ENCODE results near the gene PTPRZ1. TPM values are rescaled to one million over a fixed set of nuclear protein-coding genes. Genes with fewer than 3 reads are reported as not detected.

PTPRZ1 gene
- polyA plus RNA-seq (ENCODE audit: insufficient read length in 12 of 12): 10 to 100 TPM in 4 of 12 donors, 1 to 10 TPM in 7, not detected in 1; 2.7 to 45.1 (median 7.1) TPM
- long read RNA-seq, donor 1, partial matches to known transcripts: 0 of 3 reads
- long read RNA-seq, donor 1, other reads (novel, unspliced or antisense): 0 of 3 reads
- long read RNA-seq, donor 2: 0 reads
- long read RNA-seq, donor 3: 0 reads
- long read RNA-seq, donor 4: 0 reads
- long read RNA-seq, donor 5: 0 reads
- long read RNA-seq, donor 6, partial matches to known transcripts: 0 of 1 reads
- long read RNA-seq, donor 6, other reads (novel, unspliced or antisense): 0 of 1 reads
- long read RNA-seq, donor 7: 0 reads
- long read RNA-seq, donor 8: 0 reads
- long read RNA-seq, donor 9: 0 reads
- long read RNA-seq, donor 10: 0 reads
- long read RNA-seq, donor 11: 0 reads

DNA sequence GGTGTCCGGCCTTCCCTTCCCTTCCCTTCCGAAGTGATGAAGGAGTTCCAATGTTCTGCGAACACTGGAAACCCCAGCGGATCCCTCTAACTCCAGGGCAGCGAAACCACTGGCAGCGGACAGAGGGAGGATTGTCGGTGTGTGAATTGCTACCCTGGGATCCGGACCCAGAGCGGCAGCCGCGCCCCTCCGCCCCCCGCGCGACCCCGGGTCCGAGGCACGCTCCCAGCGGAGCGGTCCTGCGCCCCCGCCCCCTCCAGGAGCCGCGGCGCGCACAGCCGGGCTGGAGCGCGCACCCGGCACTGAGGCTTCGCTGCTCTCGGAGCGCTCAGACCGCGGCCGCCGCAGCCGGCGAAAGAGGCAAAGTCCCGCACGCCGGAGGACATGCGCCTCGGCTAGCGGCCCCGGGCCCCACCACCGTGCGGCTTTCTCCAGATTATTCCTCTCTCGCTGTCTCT lies at the start of gene PTPRZ1:
Gene PTPRZ1, plus strand, starts transcription at position 331 of the 458 bp plus-strand sequence. CDS start 339 bp downstream, outside the sequence.
- DNase-seq: no peak

DNA sequence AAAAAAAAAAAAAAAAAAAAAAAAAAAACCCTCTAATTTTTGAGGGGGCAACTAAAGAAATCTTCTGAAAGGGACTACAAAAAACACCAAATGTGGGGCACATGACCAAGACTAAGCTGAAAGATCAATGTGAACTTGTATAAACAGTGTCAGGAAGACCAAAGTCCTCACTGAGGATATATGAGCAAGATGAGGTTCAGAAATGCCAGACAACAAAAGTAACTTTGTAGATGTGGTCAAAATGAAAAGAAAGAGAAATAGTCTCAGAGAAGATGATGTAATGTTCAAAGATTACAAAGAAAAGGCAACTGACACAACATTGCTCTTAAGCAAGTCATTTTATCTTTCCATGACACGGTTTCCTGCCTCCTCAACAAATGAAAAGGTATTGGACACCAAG lies 48.7 kb upstream of the PTPRZ1 start:
- DNase-seq: no peak

DNA sequence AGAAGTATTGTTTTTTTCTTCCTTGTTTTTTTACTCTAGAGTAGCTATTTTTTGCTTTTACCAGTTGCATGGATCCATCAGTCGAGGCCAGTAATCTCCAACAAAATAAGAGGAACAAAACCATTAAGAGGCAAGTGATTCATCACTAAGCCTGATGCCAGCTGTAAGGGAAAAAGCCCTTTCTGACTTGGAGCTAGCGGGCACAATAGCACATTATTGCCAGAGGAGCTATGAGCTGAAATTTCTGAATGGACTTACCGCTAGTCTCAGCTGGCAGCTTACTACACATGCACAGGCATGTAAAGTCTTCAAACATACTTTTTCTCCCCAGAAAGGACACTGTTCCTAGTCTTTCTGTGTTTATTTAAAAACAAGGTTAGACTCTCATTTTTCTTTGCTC lies 41.6 kb upstream of the PTPRZ1 start:
- DNase-seq: no peak

DNA sequence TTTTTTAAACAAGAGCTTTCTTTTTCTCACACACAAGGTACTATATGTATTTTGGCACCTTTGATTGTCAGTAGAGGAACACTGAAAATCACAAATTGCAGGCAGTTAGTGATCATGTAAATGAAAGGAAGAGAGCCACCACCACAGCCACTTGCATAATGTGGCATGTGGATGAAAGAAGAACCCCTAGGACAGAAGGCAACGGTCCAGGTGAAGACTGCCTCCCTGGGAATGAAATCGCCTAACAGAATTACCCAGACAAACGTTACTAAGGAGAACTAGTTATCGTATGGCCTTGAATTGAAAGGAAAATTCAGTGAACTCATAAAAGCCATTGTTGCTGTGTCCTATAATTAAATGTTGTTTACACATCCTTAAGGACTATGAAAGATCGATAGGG lies 41.2 kb upstream of the PTPRZ1 start:
- no peak for DNase-seq

DNA sequence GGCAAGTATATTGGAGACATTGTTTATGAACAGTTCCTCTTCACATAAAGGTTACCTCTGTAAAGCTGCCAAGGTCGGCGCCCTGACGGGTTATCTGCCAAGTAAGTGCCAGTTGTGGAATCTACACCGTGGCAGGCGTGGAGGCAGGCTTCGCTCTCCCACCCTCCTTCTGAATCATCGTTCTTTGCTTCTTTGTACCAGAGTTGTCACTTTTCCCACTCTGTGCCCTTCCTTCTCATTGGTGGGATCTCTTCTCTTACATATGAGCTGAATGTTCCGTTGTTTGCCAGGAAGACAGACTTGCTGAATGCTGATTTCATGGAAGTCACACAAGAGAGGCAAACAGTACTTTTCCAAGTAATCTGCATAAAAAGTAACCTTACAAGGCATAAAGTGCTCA lies 40.6 kb upstream of the PTPRZ1 start:
- DNase-seq: no peak

DNA sequence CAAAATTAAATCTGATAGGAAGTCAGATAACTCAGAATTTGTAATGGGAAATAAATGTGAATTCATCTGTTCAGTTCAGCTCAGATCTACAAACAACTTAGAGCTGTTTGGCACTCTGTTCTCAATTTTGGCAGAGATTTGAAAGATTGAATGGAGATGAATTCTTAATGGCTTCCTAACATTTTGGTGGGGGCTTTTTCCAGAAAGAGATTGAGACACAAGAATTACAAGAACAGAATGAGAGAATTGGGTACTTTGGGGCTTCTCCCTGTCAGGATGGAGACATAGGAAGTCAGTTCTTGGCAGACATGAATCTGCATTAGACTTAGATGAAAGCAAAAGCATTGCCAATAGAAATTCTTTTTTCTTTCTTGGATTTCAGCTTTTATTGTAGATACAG lies 39.0 kb upstream of the PTPRZ1 start:
- peak; percentile 4 for DNase-seq

DNA sequence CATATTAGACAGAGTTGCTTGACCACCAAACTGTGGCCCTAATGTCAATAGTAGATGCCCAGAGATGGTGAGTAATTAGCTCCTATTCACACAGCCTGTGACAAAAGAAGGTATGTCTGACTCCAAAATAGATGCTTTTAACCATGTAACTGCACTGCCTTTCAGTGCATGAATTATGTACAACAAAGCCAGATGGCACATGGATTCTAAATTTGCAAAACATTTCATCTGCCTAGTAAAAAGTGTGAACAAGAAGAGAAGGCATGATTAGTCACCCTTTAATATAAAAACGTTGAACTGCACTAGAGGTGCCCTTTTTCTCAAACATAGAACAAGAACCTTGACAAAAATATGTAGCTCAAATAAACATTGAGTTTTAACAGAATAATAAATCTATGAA lies 35.5 kb upstream of the PTPRZ1 start:
- DNase-seq: no peak

DNA sequence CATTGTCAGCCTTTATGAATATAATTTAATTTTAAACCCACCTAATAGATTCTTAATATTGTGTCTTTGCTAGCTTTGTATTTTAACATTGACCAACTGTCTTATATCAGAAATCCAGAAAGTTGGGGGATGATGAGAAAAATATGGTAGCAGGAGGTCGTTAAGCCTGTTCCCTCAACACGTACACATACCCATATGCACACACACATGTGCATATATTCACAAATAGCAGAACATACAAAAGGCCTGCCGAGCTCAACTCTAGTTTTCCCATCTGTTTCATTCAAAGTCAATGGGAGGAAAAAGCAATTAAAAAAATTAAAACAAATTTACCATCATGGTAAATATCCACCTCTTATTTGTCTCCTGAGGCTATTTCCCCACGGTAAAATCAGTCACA lies 25.9 kb upstream of the PTPRZ1 start:
- DNase-seq: no peak

DNA sequence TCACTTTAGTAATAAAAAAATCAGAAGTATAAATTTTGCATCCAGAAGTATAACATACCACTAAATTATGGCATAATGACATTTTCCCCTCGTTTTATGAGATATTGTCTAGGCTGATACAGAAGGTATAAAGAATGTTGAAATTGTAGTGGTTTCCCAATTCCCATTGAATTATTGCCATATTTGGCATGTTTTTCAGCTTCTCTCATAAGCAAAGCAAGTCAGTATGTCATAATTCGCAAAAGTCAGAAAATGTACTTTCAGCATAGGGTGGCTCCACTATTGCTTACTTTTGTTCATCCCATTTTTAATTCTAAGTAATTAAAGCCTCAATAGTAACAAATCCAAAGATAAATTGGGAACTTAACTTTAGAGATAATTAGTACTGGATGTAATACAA lies 19.7 kb upstream of the PTPRZ1 start:
- no peak for DNase-seq

DNA sequence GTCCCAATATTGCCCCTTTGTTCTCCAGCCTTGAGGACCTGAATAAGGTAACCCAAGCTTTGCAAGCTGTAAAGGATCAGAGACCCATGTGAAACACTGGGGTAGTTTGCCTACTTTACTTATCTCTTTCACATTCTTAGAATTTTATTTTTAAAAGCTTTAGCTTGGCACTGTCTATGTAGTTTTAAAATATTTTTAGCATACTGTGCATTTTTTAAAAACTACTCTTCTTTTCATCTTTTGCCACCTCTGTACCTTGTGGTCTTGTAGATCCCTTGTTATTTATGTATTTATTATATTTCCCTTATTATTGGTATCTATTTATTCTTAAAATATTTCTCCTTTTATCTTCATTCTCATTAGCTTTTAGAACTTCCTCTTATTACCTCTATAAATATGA lies 12.0 kb upstream of the PTPRZ1 start:
- no peak for DNase-seq

DNA sequence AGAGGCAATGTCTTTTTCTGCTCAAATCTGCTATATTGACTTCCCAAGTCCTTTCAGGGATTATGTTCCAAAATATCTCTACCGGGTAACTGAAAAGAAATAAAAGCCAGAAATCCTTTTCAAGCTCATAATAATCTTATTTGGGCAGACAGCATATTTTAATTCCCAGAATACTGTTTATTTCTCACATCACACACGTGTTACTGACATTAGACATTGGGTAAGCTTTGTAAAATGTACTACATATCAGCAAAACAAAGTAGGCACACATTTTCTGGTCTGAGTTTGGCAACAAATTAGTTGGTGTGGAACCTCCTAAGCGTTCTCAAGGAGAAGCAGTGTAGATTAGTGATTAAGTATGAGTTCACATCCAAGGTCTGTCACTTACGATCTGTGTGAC lies 10.4 kb upstream of the PTPRZ1 start:
- no peak for DNase-seq

DNA sequence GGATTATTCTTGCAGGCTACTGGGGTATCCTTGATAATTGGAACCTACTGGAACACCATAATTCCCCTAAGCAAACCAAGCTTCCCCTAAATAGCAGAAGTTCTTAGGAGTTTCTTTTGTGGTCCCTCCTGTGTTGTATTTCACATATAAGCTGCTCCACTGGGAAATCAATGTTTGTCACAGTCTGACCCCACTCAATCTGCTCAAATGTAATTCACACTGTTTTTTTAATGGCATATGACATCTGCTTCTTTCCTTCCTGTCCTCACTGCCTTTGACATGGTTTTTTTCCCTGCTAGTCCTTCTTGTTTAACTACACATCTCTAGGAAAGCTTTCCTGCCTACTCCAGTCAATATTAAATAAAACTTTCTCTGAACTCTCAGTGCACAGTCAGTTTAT lies 1.8 kb upstream of the PTPRZ1 start:
- no peak for DNase-seq

DNA sequence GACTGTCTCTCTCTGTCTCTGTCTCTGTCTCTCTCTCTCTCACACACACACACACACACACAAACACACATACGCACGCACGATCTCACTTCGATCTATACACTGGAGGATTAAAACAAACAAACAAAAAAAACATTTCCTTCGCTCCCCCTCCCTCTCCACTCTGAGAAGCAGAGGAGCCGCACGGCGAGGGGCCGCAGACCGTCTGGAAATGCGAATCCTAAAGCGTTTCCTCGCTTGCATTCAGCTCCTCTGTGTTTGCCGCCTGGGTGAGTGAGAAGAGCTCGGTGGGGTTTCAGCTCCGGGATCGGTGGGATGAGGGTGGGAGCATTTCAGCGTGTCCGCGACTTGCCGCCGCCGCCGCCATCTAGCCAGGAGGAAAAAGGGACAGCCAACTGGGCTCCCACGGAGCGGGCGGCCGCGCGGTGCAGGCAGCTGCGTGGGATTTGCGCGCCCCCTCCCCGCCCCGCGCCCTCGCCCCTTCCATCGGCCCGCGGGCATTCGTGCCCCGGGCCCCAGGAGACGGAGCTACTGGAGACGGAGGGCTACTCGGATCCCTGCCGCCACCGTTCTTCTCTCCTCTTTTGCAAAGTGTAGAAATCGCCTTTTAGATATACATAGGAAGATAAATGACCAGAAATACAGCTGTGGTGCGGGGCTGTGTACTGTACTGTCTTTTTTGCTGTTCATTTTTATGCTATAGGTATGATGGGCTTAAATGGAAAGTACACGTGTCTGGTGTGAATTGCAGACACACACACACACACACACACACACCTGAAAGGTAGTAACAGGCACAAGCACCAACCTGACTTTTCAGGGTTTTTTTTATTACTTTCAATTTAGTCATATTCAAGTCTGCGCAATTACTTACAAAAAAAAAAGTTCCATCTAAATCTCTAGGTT lies 581 bp downstream of the PTPRZ1 start:
- DNase-seq: peak; percentile 37

DNA sequence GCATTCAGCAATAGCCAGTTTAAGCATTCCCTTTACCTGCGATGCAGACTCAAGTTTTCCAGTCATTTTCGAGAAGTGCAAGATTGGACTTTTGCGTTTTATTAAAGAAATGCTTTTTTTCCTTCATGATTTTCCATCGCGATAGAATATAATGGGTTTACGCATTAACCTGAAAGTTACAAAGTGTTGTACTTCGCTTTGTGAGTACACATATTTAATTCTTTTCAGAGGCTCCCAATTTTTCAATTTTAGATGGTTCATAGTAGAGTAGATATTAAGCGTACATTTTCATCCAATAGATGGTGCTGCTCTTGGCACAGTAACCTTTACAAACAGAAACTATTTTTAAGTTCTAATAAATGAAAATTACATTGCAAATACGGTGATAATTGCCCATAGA lies 1.3 kb downstream of the PTPRZ1 start:
- DNase-seq: peak; percentile 5

DNA sequence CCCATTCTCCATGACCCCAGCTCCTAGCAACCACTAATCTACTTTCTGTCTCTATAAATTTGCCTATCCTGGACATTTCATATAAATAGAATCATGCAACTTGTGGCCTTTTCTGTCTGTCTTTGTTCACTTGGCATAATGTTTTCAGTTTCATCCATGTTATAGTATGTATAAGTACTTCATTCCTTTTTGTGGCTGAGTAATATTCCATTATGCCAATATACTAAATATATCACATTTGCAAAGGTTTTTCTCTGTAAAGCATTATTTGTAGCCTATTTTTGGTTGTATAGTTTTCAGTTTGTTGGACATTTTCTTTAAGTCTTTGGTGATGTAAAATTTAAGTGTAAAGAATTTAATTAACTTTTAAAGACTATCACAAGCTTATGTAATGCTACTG lies 2.2 kb downstream of the PTPRZ1 start:
- DNase-seq: no peak

DNA sequence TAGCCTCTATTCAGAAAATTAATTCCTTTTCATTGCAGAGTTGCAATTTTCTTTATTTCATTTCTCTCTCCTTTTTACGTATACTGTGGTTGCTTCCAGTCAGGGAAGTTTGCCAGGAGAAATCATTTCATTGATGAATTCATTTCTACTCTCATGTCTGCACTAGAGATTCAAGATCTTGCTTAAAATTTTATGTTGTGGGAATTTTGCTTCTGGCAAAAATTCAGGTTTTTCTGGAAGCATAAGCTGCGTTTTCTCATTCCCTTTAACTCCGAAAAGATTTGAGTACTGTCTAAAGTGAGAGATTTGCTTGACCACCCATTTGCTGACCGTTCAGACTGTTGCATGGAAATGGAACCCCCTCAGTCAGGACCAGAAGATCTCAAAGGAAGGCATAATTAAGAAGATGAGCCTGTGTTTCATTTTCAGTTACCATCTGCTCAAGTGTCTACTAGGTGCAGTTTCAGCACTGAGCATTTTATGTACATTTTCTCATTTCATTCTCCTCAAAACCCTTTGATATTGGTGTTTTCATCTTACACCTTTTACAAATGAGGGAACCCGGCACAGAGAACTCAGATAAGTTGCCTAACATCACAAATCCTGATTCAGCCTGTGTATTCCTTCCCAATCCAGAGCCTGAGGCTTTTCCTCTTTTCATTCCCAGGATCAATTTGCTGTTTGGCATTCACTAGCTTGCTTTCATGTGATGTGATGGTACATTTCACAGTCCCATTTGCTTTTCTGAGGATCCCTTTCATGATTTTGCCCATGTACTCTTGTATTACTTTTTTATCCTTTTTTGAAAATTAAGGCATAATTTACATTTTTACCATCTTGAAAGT lies 3.9 kb downstream of the PTPRZ1 start:
- DNase-seq: no peak

DNA sequence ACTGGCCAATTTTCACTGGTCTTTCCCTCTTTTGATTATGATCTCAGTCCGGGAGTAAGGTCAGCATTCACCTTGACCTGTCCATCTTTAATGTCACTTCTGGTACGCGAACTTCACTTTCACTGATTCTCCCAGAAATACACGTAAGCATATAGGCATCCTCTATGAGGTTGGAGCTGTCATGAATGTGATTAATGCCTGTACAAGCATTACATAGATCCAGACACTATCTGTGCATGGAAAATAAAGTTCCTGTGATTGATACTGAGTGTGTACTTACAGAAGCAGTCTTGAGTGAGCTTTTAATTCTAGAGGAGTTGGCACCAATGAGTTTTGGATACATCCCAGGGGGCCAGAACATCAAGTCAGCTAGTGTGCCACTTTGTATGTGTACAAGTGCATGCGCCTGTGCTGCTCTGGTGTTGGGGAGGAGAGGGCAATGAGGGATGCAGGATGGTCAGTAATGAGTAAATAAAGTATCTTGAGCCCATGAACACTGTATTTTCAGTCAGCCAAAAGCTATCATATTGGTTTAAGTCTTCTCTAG lies 6.0 kb downstream of the PTPRZ1 start:
- no peak for DNase-seq

DNA sequence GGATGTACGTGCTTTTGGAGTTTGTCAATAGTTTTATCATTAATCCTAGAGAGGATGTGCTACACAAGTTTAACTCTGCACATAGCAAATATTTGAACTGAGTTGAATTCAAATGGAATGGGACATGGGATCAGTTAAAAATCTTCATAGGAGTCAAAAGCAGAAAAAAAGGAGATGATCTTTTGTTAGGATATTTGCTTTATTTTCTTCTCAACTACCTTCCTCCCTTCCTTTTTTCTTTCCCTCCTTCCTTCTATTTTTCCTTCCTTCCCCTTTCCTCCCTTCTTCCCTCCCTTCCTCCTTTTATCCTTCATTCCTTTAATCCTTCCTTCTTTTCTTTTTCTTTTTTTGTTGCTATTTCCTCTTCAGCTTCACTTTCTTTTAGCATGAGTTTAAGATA lies 6.6 kb downstream of the PTPRZ1 start:
- DNase-seq: no peak

DNA sequence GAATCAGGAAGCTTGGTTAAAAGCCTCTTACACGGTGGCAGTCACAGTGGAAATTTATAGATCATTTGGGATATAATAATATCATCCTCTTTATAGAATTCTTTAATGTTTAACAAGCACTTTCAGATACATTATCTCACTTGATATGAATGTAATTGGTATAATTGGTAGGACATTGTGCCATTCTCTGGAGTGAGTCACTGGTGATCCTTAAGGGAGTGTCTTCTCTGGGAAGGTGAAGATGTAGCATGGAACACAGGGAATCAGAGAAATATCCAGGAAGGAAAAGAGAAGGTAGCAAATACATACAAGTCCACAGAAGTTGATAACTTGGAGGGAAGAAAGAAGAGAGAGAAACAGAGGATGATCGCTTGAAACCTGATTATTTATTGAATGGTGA lies 9.8 kb downstream of the PTPRZ1 start:
- no peak for DNase-seq

DNA sequence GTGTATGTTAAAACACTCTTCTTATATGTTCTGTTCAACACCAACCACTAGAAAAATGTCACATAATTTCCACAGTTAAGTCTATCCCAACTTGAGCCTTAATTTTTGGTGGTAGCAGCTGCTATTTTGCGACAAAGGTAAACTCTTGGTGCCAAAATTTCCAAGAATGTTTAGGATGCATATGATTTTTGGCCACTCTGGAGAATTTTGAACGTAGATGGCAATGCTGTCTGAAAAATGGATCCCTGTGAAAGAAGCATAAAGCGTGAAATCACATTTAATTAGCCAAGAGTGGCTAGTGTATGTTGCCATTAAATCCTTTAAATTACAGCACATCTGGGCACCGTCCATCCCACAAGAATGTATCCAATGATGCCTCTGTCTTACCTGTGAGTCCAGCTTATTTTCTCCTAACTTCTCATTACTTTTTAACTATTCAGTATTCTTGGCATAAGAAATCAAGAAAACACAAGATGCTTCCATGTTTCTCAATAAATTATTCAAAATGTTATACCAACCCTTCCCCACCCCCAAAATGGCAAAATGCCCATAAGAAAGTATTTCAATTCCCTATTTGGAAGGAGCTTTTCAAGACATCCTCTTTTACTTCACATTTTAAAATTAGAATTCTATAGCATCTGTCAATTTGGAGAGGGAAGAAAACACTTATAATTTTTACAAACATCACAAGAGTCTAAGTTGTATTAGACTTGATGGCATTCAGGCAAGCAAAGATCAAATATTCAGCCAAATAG lies 12.4 kb downstream of the PTPRZ1 start:
- DNase-seq: no peak

DNA sequence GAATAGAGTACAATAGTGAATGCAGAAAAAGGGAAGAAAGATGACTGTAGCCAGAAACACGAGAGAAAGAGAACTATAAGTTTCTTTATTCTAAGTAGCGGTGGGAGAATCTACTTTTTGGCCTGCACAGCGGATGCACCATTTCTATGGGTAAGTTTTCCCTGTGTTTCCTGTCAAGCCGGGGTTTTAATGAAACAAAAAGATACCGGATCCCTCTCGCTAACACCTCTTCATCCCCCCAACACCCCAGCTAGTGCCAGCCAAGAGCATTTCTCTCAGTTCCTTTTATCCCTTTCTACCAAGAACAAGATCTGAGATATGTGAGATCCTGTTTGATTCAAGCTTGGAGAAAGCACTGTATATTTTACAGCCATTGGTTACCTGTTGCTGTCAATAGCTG lies 14.7 kb downstream of the PTPRZ1 start:
- no peak for DNase-seq

All from muscle of arm (tissue), 14 donors.